ENCODE measurements around the gene SLC38A7.
"Not testable (repeated sequence)": the region's sequence is repeated elsewhere in the genome, so short reads cannot be mapped to it uniquely, and the experiment has no call there.

The SLC38A7 gene

DNA sequence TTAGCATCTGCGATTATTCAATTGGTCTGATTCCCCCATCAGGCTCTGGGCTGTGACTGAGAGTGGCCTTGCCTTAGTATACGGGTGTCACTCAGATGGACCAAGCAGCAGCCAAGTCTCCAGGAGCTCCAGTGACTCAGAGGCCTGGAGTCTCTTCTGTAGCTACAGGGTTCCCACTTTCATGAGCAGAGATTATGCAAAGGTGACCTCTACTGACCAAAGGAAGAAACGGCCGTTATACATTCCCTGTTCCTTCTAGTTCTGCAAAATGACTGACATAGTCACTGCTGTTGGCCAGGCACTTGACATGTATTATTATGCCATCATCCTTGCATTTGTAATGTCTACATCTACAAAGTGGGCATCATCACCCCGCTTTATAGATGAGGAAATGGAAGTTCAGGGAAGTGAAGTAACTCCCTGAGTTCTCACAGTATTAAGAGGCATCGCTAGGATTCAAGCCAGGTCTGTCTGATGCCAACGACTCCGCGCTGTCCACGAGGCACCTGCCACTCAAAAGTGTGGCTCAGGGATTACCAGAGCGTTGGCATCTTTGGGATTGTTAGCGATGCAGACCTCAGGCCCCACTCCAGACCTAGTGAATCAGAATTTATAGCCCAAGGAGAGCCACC is 23.3 kb downstream of the SLC38A7 start:
- ChIA-PET CTCF (interaction anchor here (0.6 to 0.8 kb wide), 2 partner anchors 33 to 83 kb away, joined by 3 to 4 read pairs; no protein-coding TSS in a partner anchor), POLR2A (ENCODE audit: low non-redundant PET) (no interaction called here)
- no peak overlapping the region for H3K27ac ChIP-seq
- DNase-seq (ENCODE audit: low spot score) = peak; percentile 86
- TF ChIP-seq, protein P1, sequence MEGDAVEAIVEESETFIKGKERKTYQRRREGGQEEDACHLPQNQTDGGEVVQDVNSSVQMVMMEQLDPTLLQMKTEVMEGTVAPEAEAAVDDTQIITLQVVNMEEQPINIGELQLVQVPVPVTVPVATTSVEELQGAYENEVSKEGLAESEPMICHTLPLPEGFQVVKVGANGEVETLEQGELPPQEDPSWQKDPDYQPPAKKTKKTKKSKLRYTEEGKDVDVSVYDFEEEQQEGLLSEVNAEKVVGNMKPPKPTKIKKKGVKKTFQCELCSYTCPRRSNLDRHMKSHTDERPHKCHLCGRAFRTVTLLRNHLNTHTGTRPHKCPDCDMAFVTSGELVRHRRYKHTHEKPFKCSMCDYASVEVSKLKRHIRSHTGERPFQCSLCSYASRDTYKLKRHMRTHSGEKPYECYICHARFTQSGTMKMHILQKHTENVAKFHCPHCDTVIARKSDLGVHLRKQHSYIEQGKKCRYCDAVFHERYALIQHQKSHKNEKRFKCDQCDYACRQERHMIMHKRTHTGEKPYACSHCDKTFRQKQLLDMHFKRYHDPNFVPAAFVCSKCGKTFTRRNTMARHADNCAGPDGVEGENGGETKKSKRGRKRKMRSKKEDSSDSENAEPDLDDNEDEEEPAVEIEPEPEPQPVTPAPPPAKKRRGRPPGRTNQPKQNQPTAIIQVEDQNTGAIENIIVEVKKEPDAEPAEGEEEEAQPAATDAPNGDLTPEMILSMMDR (conservative IDR thresholded peaks at IDR 0.05; ENCODE audit: low read depth) = peak; percentile 75

DNA sequence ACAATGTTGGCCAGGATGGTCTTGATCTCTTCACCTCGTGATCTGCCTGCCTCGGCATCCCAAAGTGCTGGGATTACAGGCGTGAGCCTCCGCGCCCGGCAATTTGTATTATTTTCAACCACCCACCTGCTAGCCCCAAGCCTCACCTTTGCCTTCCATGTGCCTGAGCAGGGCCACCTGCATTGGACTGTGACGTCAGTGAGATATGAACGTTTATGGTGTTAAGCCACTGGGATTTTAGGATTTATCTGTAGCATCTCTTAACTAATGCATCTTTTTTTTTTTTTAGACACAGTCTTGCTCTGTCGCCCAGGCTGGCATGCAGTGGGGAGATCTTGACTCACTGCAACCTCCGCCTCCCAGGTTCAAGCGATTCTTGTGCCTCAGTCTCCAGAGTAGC is 24.7 kb downstream of the SLC38A7 start:
- CTCF ChIA-PET = interaction anchor here (0.7 kb wide), 1 partner anchor 147 kb away, joined by 7 read pairs; no protein-coding TSS in a partner anchor
- POLR2A ChIA-PET (ENCODE audit: low non-redundant PET); DNase-seq (ENCODE audit: low spot score); H3K27ac ChIP-seq: not testable (repeated sequence)

DNA sequence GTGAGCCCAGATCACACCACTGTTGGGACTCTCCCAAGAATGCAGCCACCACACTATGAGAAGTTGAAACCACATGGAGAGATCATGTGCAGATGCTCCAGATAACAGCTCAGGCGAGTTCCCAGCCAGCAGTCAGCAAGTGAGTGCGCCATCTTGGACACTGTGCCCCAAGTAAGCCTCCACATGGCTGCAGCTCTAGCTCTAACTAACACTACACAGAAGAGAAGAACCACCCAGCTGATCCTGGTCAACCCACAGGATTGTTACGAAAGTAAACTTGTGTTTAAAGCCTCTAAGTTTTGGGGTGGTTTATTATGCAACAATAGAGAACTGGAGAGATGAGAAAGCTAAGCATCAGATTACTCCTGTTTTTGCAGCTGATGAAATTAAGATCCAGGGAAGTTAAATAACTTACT is 25.8 kb downstream of the SLC38A7 start:
- no peak for DNase-seq (ENCODE audit: low spot score)
- ChIA-PET POLR2A (ENCODE audit: low non-redundant PET) (interaction anchor here (0.6 kb wide), 1 partner anchor 41 kb away, joined by 3 read pairs; no protein-coding TSS in a partner anchor), CTCF (no interaction called here)
- TF ChIP-seq, protein P1 (conservative IDR thresholded peaks at IDR 0.05; ENCODE audit: low read depth) = no peak
- H3K27ac ChIP-seq = no peak overlapping the region

DNA sequence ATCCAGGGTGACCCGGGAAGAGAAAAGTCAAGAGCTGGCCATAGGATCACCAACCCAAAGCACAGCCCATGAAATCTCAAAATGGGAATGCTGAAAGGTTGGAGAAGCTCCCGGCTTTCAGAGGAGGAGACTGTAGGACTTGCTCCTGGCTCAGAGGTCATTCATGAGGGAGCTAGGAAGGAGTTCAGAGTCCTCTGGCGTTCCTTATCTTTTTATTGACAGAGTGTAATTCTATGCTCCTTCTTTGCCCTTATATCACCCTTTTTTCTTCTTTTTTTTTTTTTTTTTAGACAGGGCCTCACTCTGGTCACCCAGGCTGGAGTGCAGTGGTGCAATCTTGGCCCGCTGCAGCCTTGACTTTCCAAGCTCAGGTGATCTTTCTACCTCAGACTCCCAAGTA is 27.7 kb downstream of the SLC38A7 start:
- ChIA-PET POLR2A (ENCODE audit: low non-redundant PET) (interaction anchor here (0.7 kb wide), 1 partner anchor 11 kb away, joined by 10 read pairs; no protein-coding TSS in a partner anchor), CTCF (interaction anchor here (0.6 kb wide), 1 partner anchor 9 kb away, joined by 3 read pairs; no protein-coding TSS in a partner anchor)
- TF ChIP-seq, protein P1 (conservative IDR thresholded peaks at IDR 0.05; ENCODE audit: low read depth) = no peak

DNA sequence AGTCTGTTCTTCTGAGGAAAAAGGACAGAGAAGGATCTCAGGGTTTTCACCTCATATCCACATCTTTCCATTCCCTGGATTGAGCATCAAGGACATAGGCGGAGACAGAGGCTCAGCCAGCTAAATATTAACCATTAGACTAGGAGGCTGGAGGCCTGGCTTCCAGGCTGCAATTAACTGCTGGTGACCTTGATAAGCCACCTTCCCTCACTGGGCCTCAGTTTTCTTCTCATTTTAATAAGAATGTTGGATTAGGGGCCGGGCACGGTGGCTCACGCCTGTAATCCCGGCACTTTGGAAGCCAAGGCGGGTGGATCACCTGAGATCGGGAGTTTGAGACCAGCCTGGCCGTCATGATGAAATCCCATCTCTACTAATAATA is 29.4 kb downstream of the SLC38A7 start:
- no peak overlapping the region for H3K27ac ChIP-seq
- TF ChIP-seq, protein P1 (conservative IDR thresholded peaks at IDR 0.05; ENCODE audit: low read depth) = no peak
- ChIA-PET POLR2A (ENCODE audit: low non-redundant PET) (no interaction called here), CTCF (no interaction called here)
- no peak for DNase-seq (ENCODE audit: low spot score)

More for the DNA sequence above, 27.7 kb downstream of the SLC38A7 start:
- no peak overlapping the region for H3K27ac ChIP-seq
- DNase-seq (ENCODE audit: low spot score) = no peak

DNA sequence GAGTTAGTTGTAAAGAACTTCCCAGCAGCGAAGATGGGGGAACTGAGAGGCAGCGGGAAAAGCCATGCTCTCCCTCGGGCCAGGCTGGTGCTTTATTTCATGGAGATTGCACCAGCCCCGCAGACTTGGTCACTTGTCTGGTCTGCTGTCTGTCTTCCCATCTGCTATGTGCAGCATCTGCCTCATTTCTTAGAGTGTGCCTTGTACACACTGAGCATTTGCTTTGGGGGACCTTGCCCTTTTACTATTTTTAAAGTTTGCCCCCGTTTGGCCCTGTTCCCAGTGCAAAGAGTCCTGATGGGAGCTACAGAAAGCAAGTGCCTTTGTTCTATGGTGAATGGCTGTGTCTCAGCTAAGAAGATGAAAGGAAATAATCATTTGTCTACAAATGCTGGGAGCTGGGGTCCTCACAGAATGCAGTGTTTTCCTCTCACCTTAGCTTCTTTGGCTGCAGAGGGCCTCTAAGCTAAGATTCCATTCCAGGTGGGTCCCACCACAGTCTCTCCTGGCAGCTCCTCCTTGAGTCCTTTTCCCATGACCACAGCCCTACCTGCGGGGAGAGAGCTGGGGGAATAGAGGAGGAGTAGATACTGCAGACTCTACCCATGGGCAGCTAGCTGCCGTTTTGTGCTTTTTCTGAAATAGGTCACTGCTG is 29.9 kb downstream of the SLC38A7 start:
- TF ChIP-seq, protein P1 (conservative IDR thresholded peaks at IDR 0.05; ENCODE audit: low read depth) = no peak
- H3K27ac ChIP-seq = no peak overlapping the region
- ChIA-PET CTCF (interaction anchor here (0.7 kb wide), 1 partner anchor 430 kb away, joined by 4 read pairs; no protein-coding TSS in a partner anchor), POLR2A (ENCODE audit: low non-redundant PET) (no interaction called here)
- DNase-seq (ENCODE audit: low spot score) = no peak

DNA sequence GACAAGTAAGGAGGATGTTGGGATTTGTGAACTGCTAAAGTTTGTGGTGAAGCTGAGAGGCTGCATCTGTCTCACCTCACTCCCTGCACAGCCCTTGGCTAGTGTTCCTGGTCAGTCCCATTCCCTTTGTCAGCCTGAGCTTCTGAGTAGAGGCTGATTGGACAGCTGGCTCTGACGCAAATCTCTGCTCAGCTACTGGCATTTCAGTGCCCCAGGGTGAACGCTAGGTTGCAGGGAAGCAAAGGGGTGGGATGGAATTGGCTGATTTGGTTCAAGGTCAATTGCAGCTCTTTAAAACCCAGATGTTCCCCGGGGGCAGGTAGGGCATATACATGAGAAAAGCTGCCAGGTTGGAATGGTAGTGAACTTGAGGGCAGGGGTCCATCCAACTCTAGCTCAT is 31.8 kb downstream of the SLC38A7 start:
- ChIA-PET POLR2A (ENCODE audit: low non-redundant PET) (no interaction called here), CTCF (interaction anchor here (0.6 kb wide), 2 partner anchors 80 to 90 kb away, joined by 5 to 6 read pairs; no protein-coding TSS in a partner anchor)
- TF ChIP-seq, protein P1 (conservative IDR thresholded peaks at IDR 0.05; ENCODE audit: low read depth) = no peak
- DNase-seq (ENCODE audit: low spot score) = no peak
- no peak overlapping the region for H3K27ac ChIP-seq
